GM19467 (cell line): ENCODE data around the gene CFAP251.
"Not testable (repeated sequence)": the region's sequence is repeated elsewhere in the genome, so short reads cannot be mapped to it uniquely, and the experiment has no call there.

Source experiments
- ATAC-seq: cut with Tn5 transposase; IDR thresholded peaks from one replicate; pipeline ENCODE4 v1.9.1; 2021; ENCODE audit warnings: mild to moderate bottlenecking, moderate library complexity; ENCODE audit not compliant: unreplicated experiment

Gene CFAP251

GRCh38 chr12:121899590-121899989 is 18.8 kb upstream of the CFAP251 start:
- ATAC-seq = no peak

GRCh38 chr12:121903202-121903601 is 15.2 kb upstream of the CFAP251 start:
- no peak for ATAC-seq

GRCh38 chr12:121905746-121906145 is 12.6 kb upstream of the CFAP251 start:
- no peak for ATAC-seq

GRCh38 chr12:121908702-121909101 is 9.7 kb upstream of the CFAP251 start:
- no peak for ATAC-seq

GRCh38 chr12:121911824-121912585 is 6.4 kb upstream of the CFAP251 start:
- ATAC-seq = no peak

GRCh38 chr12:121915841-121916321 is 2.5 kb upstream of the CFAP251 start:
- ATAC-seq = no peak

GRCh38 chr12:121916719-121917118 is 1.7 kb upstream of the CFAP251 start:
- no peak for ATAC-seq

- ATAC-seq = peak; percentile 10
Observed at GRCh38 chr12:121918679-121919038, 267 bp downstream of the CFAP251 start.

GRCh38 chr12:121921066-121921465 is 2.7 kb downstream of the CFAP251 start:
- ATAC-seq = no peak

- ATAC-seq = no peak
Observed at GRCh38 chr12:121925358-121925695, 6.9 kb downstream of the CFAP251 start.

GRCh38 chr12:121926874-121927706 is 8.7 kb downstream of the CFAP251 start:
- no peak for ATAC-seq

GRCh38 chr12:121927813-121928212 is 9.4 kb downstream of the CFAP251 start:
- ATAC-seq = no peak

GRCh38 chr12:121929545-121929944 is 11.2 kb downstream of the CFAP251 start:
- ATAC-seq = not testable (repeated sequence)

- no peak for ATAC-seq
Observed at GRCh38 chr12:121930862-121931261, 12.5 kb downstream of the CFAP251 start.

GRCh38 chr12:121932176-121932536 is 13.8 kb downstream of the CFAP251 start:
- no peak for ATAC-seq

- no peak for ATAC-seq
Observed at GRCh38 chr12:121932914-121933521, 14.6 kb downstream of the CFAP251 start.

- ATAC-seq = no peak
Observed at GRCh38 chr12:121933522-121934308, 15.3 kb downstream of the CFAP251 start.

- ATAC-seq = no peak
Observed at GRCh38 chr12:121934309-121934664, 15.9 kb downstream of the CFAP251 start.

- no peak for ATAC-seq
Observed at GRCh38 chr12:121937654-121938053, 19.3 kb downstream of the CFAP251 start.

GRCh38 chr12:121939186-121939585 is 20.8 kb downstream of the CFAP251 start:
- no peak for ATAC-seq
